ENCODE measurements around the gene KCMF1. TPM values are rescaled to one million over a fixed set of nuclear protein-coding genes. Genes with fewer than 3 reads are reported as not detected.

KCMF1 gene
- total RNA-seq, 3 donors from 2014 or later = 73.0 to 95.2 (median 85.0) TPM

DNA sequence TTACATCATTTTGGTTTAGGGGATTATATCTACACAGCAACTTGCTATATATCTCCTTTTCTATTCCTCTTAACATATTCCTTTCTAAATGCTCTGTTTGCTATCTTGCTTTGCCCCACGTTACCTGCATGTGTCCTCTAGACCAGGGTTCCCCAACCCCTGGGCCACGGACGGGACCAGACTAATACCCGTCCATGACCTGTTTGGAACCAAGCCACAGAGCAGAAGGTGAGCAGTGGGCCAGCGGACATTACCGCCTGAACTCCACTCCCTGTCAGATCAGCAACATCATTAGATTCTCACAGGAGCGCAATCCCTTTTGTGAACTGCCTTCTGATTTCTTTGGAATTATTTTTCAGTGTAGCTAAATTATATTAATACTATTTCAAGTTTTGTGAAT is 66.7 kb downstream of the KCMF1 start:
- no peak for ATAC-seq
- intact Hi-C loops (cut with DNase I, micrococcal nuclease) = no loop called here
- no peaks in the 10 kb centered on the region for H3K9me3 ChIP-seq
- TF ChIP-seq, protein P1, sequence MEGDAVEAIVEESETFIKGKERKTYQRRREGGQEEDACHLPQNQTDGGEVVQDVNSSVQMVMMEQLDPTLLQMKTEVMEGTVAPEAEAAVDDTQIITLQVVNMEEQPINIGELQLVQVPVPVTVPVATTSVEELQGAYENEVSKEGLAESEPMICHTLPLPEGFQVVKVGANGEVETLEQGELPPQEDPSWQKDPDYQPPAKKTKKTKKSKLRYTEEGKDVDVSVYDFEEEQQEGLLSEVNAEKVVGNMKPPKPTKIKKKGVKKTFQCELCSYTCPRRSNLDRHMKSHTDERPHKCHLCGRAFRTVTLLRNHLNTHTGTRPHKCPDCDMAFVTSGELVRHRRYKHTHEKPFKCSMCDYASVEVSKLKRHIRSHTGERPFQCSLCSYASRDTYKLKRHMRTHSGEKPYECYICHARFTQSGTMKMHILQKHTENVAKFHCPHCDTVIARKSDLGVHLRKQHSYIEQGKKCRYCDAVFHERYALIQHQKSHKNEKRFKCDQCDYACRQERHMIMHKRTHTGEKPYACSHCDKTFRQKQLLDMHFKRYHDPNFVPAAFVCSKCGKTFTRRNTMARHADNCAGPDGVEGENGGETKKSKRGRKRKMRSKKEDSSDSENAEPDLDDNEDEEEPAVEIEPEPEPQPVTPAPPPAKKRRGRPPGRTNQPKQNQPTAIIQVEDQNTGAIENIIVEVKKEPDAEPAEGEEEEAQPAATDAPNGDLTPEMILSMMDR (IDR thresholded peaks at IDR 0.05) = no peak
- H3K4me3 ChIP-seq = no peak overlapping the region
- no peak for DNase-seq
- peaks cover 4% of the 10 kb centered on the region for H3K36me3 ChIP-seq (ENCODE audit: low read depth)
- no peaks in the 10 kb centered on the region for H3K4me1 ChIP-seq (ENCODE audit: low read depth)

DNA sequence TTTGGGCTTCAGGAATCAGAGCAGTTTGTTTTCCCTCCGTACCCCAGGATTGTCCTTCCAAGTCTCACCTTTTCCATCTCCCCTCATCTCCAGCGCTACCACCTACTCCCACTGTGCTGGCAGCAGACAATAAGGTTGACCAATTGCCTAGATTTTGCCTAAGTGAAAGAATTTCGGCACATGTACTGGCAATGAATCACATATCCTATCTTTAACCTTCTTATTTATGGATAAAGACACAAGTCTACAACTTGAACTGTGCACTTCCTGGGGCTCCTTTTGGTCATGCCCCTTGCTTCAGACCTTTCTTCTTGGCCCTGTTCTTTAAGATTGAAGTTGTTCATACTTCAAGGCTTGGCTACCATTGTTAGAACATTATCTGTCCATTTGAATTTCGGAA is 71.4 kb downstream of the KCMF1 start:
- Histone ChIP-seq H3K36me3 (ENCODE audit: low read depth) (peaks cover 4% of the 10 kb centered on the region), H3K4me3 (no peak overlapping the region), H3K4me1 (ENCODE audit: low read depth) (no peaks in the 10 kb centered on the region), H3K9me3 (no peaks in the 10 kb centered on the region)
- DNase-seq (no peak), ATAC-seq (no peak)
- TF ChIP-seq, protein P1 (IDR thresholded peaks at IDR 0.05) = no peak
- intact Hi-C loops (cut with DNase I, micrococcal nuclease) = no loop called here

DNA sequence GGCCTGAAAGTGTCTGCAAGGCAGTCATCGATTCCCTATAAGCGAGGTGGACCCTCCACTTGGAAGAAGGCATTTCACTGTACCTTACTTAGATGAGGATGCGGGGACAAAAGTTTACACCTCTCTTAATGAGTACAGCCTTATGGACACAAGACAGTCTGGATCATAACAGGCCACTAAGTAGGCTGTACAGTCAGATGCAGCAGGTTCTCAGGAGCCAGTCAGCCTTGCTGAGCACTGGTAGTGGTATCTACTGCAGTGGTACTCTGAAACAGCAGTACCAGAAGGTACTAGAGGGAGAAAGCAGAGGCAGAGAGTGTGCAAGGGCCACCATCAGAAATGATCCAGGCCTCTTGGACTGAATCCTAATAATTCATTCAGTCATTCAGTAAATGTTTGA is 77.6 kb downstream of the KCMF1 start:
- peaks cover 1% of the 10 kb centered on the region for H3K4me1 ChIP-seq (ENCODE audit: low read depth)
- H3K9me3 ChIP-seq = no peaks in the 10 kb centered on the region
- DNase-seq = no peak
- intact Hi-C loops (cut with DNase I, micrococcal nuclease) = no loop called here
- H3K4me3 ChIP-seq = no peak overlapping the region
- H3K36me3 ChIP-seq (ENCODE audit: low read depth) = no peaks in the 10 kb centered on the region
- no peak for ATAC-seq
- TF ChIP-seq, protein P1 (IDR thresholded peaks at IDR 0.05) = no peak

DNA sequence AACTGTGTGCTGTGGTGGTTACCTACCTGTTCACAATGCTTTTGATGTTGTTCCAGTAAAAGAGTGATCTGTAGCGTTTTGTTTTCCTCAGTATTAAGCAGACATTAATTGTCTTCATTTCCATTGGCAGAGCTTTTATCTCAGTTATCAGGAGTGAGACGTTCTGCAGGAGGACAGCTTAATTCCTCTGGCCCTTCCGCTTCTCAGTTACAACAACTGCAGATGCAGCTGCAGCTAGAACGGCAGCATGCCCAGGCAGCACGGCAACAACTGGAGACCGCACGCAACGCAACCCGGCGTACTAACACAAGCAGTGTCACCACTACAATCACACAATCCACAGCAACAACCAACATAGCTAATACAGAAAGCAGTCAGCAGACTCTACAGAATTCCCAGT is 78.3 kb downstream of the KCMF1 start:
- Histone ChIP-seq H3K4me3 (no peak overlapping the region), H3K36me3 (ENCODE audit: low read depth) (no peaks in the 10 kb centered on the region), H3K4me1 (ENCODE audit: low read depth) (peaks cover 6% of the 10 kb centered on the region), H3K9me3 (no peaks in the 10 kb centered on the region)
- DNase-seq (no peak), ATAC-seq (no peak)
- TF ChIP-seq, protein P1 (IDR thresholded peaks at IDR 0.05) = no peak
- intact Hi-C loops (cut with DNase I, micrococcal nuclease) = no loop called here

DNA sequence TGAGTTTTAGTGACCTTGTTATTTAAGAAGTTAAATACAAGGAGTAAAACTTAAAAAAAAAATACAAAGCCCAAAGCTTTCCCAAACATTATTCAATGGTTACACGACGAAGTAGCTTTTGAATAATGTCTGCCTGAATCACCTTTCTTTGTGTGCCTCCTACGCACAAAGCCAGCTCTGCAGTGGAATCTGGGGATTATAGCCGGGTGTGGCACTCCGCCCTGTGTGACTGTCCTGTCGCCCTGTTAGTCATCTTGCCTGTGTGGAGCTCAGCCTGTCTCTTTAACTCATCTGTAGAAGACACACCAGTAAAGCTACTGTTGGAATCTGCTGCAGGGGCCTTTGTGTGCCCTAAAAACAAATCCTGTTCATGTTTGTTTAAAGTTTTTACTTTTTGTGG is 82.8 kb downstream of the KCMF1 start:
- ATAC-seq = peak; percentile 99
- Histone ChIP-seq H3K9me3 (no peaks in the 10 kb centered on the region), H3K4me3 (no peak overlapping the region), H3K4me1 (ENCODE audit: low read depth) (peaks cover 6% of the 10 kb centered on the region), H3K36me3 (ENCODE audit: low read depth) (no peaks in the 10 kb centered on the region)
- peak; percentile 68 to 70 (median 69) for DNase-seq
- TF ChIP-seq, protein P1 (IDR thresholded peaks at IDR 0.05) = no peak
- intact Hi-C loops (cut with DNase I, micrococcal nuclease) = loop anchor here in 1 of 2 donors (10.0 kb wide), 1 partner anchor 251 kb away; no protein-coding TSS in a partner anchor

Data from mucosa of descending colon (tissue), 3 donors.